GM12891 (cell line): ENCODE measurements around the gene FRRS1.

Experiments used
- DNase-seq: peaks from one replicate; pipeline ENCODE4 v3.0.0; 2011; ENCODE audit warnings: low spot score; ENCODE audit not compliant: insufficient read length
- FAIRE-seq: peaks from 2 replicates; lab custom pipeline; 2011; peaks lifted over from hg19 to GRCh38; lab: Jason Lieb, UNC
- PAX5 ChIP-seq: IDR thresholded peaks from 2 replicates; pipeline ENCODE4 v1.6.1; 2011; ENCODE audit warnings: low read length, moderate library complexity, mild to moderate bottlenecking; ENCODE audit not compliant: insufficient read depth, severe bottlenecking
- POLR2A ChIP-seq: IDR thresholded peaks from 2 replicates; pipeline ENCODE4 v1.6.1; 2011; ENCODE audit warnings: low read depth, low read length, control low read depth
- POLR2AphosphoS5 ChIP-seq: IDR thresholded peaks from 2 replicates; pipeline ENCODE4 v1.6.1; 2011; ENCODE audit warnings: low read depth, low read length, control low read depth
- POU2F2 ChIP-seq: IDR thresholded peaks from 2 replicates; pipeline ENCODE4 v1.6.1; 2011; ENCODE audit warnings: low read depth, mild to moderate bottlenecking, control low read depth, low read length, moderate library complexity
- SPI1 ChIP-seq: IDR thresholded peaks from 2 replicates; pipeline ENCODE4 v1.6.1; 2011; ENCODE audit warnings: low read depth, low read length, control low read depth
- TAF1 ChIP-seq: IDR thresholded peaks from 2 replicates; pipeline ENCODE4 v1.6.1; 2011; ENCODE audit warnings: low read depth, low read length, control low read depth

Gene FRRS1

DNA sequence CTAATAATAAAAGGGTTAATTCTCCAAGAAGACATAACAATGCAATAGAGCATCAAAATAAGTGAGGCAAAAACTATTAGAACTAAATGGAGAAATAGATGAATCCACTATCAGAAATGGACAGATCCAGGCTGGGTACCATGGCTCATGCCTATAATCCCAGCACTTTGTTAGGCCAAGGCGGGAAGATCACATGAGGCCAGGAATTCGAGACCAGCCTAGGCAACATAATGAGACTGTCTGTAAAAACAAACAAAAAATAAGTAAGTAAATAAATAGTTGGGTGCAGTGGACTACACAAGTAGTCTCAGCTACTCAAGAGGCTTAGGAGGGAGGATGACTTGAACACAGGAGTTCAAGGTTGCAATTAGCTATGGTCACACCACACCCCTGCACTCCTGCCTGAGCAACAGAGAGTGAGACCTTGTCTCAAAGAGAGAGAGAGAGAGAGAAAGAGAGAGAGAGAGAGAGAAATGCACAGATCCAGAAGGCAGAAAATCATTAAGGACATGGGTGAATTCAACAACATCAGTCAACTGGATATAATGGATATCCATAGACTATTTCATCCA is 12.3 kb downstream of the FRRS1 start:
- peak; percentile 43 for FAIRE-seq
- no peak for DNase-seq

GRCh38 chr1:99751877-99752504 is 14.4 kb downstream of the FRRS1 start:
- no peak for TF ChIP-seq PAX5
- no peak for TF ChIP-seq POLR2A
- TF ChIP-seq POLR2AphosphoS5 = no peak
- TF ChIP-seq POU2F2 = no peak
- TF ChIP-seq SPI1 = no peak
- TF ChIP-seq TAF1 = no peak
- FAIRE-seq = peak; percentile 80
- DNase-seq = no peak

More for the DNA sequence above, 12.3 kb downstream of the FRRS1 start:
- TF ChIP-seq SPI1 (no peak), POLR2AphosphoS5 (no peak), TAF1 (no peak), PAX5 (no peak), POU2F2 (no peak), POLR2A (no peak)

- FAIRE-seq = peak; percentile 92
- no peak for TF ChIP-seq PAX5
- TF ChIP-seq TAF1 = no peak
- 0 out of 2 replicates have a peak, but pooled peaks have one; percentile 41 for TF ChIP-seq POU2F2
- no peak for TF ChIP-seq POLR2AphosphoS5
- TF ChIP-seq POLR2A = no peak
- no peak for TF ChIP-seq SPI1
- DNase-seq = no peak
These were observed 16.7 kb downstream of the FRRS1 start for GRCh38 chr1:99749504-99750347.

DNA sequence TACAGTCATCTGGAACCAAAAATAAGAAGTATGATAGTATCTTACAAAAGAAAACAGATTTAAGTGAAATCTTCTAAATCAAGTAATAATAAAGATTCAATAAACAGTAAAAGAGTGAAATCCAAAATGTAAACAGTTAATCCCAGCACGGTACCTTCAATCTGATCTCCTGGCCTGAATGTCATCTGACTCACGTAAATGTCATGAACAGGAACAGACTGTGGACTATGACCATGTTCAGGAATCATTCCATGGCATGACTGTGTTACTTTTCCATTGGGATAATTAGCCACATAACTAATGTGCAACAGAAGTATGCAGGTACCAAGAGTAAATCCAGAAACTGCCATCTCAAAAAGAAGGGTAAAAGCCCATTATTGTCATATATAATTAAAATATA is 18.0 kb downstream of the FRRS1 start:
- TF ChIP-seq POLR2A (no peak), POLR2AphosphoS5 (no peak), SPI1 (no peak), TAF1 (no peak), POU2F2 (no peak), PAX5 (no peak)
- DNase-seq (no peak), FAIRE-seq (peak; percentile 5)

DNA sequence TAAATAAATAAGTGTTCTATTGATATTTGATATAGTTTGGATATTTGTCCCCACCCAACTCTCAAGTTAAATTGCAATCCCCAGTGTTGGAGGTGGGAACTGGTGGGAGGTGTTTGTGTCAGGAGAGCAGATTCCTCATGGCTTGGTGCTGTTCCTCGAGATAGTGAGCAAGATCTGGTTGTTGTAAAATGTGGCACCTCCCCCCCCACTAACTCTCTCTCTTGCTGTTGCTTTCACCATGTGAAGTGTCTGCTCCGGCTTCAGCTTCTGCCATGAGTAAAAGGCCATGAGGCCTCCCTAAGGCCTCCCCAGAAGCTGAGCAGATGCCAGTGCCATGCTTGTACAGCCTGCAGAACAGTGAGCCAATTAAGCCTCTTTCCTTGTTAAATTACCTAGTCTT is 20.8 kb downstream of the FRRS1 start:
- no peak for FAIRE-seq
- TF ChIP-seq TAF1 (no peak), SPI1 (no peak), POU2F2 (no peak), PAX5 (no peak), POLR2A (no peak), POLR2AphosphoS5 (no peak)
- DNase-seq = no peak

GRCh38 chr1:99745061-99745460 is 21.4 kb downstream of the FRRS1 start:
- DNase-seq (no peak), FAIRE-seq (no peak)
- TF ChIP-seq TAF1 (no peak), POU2F2 (no peak), POLR2A (no peak), PAX5 (no peak), POLR2AphosphoS5 (no peak), SPI1 (no peak)

DNA sequence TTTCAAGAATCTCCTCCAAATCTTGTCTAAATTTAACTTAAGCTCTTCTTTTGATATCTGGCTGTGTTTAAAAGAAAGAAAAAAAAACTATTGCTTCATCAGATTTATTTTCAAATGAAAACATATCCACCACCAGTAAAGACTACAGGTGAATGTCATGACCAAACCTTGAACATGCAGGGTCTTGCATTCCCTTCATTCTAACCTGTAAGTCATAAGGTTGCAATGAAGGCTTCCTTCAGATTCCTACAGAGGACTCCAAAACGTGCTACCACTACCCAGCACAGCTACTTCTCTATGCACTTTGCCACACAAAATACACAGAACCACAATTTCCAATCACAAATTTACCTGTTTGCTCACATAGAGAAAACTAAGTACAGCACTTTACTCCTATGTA is 26.3 kb downstream of the FRRS1 start:
- no peak for TF ChIP-seq PAX5
- no peak for TF ChIP-seq POLR2AphosphoS5
- no peak for TF ChIP-seq POU2F2
- TF ChIP-seq POLR2A = no peak
- no peak for TF ChIP-seq TAF1
- TF ChIP-seq SPI1 = no peak
- FAIRE-seq (no peak), DNase-seq (no peak)

DNA sequence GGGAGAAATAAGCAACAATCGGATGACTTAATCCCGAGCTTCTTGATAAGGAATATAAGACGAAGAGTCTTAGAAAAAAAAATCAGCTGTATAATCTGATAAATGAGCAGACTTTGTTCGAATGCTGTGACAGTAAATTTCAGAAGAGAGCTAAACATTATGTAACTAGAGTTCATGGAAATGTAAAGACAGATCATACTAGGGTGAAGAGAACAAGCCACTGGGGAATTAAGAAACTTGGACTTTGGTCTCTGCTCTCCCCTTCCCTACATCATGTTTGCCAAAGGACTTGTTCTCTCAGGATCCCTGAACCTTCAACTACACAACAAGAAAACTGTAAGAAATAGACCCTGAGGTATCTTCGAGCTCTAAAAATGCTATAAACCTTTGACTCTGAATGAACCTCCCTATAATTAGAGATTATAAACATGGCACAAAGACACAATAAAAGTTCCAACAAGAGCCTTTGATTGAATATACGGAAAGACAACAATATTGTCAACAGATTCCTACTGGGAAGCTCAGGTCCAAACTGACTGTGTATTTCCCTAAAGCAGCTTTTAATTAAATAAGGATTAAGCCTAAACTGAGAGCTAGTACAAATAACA is 27.5 kb downstream of the FRRS1 start:
- no peak for TF ChIP-seq PAX5
- no peak for TF ChIP-seq TAF1
- no peak for TF ChIP-seq POLR2AphosphoS5
- TF ChIP-seq SPI1 = no peak
- TF ChIP-seq POU2F2 = no peak
- TF ChIP-seq POLR2A = no peak
- no peak for DNase-seq
- FAIRE-seq = no peak

DNA sequence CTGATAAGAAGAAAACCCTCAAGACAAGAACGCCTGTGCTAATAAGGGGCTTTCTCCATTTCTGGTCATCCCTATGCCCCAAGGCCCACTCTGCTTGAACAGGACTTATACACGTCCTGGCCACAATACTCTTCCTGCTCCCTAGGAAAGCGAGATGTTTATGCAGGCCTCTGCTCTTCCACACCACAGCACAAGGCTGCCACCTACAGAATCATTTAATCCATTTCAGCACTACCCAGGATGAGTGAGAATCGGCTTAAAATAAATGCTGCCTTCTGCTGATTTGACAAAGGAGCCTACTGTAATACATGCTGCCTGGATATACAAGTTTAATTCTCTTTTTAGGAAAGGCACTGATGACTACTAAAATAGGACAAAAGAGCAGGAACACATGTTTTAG is 29.4 kb downstream of the FRRS1 start:
- TF ChIP-seq SPI1 (no peak), POU2F2 (no peak), POLR2AphosphoS5 (no peak), POLR2A (no peak), PAX5 (no peak), TAF1 (no peak)
- FAIRE-seq (no peak), DNase-seq (no peak)
